SIG-M5 treated with dmso at 0.1 percent for 504 hours (cell line): ENCODE data around the gene SDCBP2.

Experiments
- DNase-seq: peaks from one replicate; lab custom pipeline; 2025; ENCODE audit not compliant: unreplicated experiment; lab: John Stamatoyannopoulos, UW

SDCBP2 gene

DNA sequence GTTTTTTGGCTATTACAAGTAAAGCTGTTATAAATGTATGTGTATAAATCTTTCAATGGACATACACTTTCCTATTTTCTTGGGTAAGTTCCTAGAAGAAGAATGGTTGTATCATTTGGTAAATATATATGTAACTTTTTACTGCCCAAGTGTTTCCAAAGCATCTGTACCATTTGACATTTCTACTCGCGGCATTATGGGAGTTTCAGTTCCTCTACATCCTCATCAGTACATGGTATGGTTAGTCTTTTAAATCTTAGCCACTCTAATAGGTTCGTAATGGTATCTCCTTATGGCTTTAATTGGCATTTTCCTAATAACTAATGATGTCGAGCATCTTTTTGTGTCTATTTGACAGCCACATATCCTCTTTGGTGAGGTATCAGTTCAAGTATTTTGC, 49.9 kb downstream of the SDCBP2 start:
- peak; percentile 21 for DNase-seq

DNA sequence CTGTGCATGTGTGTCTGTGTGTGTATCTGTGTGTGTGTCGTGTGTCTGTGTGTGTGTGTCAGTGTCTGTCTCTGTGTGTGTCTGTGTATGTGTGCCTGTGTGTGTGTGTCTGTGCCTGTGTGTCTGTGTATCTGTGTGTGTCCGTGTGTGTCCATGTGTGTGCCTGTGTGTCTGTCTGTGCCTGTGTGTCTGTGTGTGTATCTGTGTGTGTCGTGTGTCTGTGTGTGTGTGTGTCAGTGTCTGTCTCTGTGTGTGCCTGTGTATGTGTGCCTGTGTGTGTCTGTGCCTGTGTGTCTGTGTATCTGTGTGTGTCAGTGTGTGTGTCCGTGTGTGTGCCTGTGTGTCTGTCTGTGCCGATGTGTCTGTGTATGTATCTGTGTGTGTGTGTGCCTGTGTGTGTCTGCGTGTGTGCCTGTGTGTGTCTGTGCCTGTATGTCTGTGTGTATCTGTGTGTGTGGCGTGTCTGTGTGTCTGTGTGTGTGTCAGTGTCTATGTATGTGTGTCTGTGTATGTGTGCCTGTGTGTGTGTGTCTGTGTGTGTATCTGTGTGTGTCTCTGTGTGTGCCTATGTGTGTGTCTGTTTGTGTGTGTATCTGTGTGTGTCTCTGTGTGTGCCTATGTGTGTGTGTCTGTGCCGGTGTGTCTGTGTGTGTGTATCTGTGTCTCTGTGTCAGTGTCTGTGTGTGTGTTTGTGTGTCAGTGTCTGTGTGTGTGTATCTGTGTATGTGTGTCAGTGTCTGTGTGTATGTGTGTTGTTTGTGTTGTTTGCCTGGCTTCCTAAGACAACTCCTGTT, 51.2 kb downstream of the SDCBP2 start:
- no peak for DNase-seq

DNA sequence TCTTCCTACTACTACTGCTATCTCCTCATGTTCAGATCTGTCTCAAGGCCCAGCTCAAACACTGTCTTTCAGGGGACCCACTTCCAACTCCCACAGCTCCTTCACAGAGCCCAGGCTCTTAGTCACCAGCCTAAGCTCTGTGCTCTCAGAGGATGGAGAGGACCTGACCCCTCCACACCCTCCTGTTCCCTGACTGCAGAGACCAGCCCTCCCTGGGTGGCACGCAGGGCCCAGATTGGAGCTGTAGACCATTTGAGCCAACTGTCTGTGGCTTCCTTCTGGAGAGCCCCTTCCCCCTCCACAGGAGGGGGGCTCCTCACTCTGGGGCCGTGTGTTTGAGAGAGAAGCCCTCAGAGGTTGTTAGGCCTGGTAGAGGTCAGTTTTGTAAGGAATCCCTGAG, 53.0 kb downstream of the SDCBP2 start:
- no peak for DNase-seq

DNA sequence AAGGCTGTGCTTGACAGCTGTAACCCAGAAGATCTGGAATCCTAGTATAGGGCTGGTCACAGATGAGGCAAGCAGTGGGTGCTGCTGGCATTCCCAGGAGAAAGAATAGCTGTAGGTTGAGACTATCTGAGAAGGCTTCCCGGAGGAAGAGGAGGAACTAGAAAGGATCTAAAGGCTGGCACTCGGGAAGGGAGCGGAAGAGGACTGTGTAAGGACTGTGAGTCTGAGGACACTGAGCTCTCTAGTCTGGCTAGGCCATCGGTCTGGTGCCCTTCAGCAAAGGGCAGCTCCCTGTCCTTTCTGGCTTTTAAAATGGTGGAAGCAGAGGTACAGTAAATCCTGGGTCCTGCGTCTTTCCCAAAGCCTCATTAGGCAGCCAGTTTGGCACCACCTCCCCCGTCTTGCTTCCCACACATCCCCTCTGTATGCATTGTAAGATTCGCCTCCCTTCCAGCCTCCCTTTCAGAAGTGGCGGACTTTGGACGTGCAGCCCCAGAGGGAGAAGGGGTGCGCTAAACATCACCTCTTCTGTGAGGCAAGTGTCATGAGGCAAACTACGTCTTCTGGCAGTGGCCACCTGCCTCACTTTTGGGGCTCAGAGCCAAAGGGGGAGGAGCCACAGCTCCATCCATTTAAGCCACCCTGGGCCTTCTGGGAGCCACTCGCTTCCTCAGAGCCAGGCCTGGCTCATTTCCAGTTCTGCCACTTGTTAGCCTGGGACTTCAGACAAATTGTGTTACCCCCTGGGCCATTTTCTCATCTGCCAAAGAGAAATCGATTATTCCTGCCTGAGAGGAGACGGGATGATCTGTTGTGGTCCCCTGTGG, 54.2 kb downstream of the SDCBP2 start:
- DNase-seq: no peak

DNA sequence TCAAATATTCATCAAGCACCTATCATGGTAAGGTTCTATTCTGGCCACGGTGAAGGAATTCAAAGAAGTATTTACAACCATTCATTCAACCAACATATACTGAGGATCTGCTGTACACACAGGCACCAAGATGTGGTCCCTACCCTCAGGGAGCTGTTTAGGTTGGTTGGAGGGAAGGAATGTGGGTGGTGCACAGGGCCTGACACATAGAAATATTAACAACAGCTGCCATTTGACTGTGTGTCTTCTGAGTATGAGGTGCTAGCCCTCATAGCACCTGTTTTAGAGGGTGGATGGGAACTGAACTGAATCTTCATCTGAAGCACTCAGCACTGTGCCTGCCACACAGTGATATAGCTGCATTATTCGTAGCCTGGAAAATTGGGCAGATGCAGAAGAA, 55.6 kb downstream of the SDCBP2 start:
- no peak for DNase-seq

DNA sequence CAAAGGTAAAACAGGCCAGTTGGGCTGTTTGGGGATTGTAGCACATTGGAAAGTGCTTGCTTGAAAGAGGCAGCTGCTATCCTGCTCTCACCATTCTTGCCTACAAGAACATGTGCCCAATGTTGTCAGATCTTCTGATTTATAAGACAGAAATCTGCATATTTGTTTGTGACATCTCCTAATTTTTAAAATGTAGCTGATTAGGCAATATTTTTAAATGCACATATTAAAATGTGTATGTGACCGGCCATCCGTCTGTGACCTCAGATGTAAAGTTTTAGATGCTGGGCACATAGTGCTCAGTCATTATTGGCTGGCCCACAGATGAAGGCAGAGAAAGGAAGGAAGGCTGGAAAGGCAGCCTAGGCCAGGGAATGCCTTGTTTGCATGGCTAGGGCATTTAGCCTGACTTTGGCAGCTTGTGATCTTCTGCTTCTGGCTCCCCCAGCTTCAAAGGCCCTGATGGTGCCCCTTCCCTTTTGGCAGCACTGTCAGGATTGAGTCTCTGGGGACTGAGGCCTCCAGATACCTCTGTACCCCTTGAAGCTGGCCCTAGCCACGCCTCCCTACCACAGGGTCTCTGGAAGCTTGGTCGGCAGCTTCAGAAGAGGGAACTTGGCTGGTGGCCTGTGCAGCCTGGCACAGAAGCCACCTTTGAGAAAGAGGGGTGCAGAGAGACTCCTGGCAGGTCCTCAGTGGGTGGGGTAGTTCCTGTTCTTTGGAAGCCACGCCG, 56.4 kb downstream of the SDCBP2 start:
- DNase-seq: no peak

DNA sequence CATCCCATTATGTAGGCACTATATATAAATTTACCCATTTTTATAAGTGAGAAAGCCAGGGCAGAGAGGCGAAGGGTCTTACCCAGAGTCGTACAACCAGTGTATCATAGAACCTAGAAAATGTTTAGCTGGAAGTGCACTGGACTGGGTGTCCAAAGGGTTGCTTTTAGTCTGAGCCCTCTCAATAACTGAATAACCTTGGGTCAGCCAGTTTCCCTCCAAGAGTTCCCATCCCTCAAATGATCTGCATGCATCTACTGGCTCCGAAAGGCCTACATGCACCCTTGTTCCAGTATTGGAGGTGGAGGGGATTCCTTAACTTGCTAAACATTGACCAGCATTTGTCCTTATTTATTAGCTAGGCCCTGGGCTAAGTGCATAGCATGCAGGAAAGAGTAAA, 59.1 kb downstream of the SDCBP2 start:
- DNase-seq: no peak

DNA sequence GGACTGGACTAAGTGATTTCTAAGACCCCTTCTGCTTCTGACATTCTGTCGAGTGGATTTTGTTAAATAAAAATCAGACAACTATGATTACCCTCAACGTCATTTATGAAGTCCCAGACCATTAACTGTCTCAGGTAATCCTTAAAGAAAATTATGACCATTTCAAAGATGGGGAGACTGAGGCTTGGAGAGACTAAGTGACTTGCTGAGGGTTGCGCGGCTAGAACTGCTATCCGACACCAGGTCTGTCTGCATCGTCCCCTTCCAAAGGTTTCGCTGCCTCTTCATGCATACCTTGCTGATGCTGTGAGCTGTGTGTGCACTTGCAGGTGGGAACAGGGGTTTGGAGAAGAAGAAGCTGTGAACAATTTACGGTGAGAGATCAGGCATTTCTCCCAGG, 59.7 kb downstream of the SDCBP2 start:
- DNase-seq: no peak

DNA sequence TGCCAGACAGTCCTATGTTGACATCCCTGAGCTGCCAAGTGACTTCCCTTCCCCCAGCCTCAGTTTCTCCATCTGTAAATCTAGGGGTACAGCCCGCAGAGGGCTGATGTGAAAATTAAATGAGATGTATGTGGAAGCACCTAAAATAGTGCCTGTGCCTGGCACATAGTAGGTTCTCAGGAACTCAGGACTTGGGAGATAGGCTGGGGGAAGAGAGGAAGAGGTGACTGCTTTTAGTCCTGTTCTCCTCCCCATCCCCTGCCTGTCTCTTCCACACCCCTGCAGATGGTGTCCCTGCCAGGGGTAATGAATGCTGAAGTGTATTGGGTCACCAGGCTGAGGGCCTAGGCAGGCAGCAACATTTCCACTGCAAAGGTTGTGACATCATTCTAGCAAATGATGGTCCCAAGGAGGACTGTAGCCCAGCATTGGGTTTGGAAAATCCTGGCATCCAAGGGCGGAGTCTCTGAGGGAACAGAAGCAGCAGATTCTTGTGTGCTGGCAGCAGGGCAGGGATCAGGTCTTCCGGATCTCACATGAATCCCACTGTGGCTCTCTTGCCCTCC, 61.0 kb downstream of the SDCBP2 start:
- DNase-seq: no peak

DNA sequence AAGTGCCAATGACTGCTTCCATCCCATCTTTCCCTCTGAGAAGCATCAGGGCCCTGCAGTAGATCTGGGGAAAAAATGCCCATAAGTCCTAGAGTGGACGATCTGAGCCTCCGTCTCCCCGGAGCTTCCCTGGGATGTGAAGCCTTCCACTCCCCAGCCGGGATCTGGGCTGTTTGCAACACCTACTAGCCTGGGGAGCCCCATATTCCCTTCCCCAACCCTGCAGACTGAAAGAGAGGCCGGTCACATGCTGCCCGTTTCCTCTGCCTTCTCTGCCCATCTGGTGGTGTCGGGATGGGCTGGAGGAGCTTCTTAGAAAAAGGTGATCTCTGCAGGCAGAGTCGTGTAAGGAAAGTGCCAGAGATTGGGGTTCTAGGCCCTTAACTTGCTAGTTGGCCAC, 61.8 kb downstream of the SDCBP2 start:
- DNase-seq: no peak

DNA sequence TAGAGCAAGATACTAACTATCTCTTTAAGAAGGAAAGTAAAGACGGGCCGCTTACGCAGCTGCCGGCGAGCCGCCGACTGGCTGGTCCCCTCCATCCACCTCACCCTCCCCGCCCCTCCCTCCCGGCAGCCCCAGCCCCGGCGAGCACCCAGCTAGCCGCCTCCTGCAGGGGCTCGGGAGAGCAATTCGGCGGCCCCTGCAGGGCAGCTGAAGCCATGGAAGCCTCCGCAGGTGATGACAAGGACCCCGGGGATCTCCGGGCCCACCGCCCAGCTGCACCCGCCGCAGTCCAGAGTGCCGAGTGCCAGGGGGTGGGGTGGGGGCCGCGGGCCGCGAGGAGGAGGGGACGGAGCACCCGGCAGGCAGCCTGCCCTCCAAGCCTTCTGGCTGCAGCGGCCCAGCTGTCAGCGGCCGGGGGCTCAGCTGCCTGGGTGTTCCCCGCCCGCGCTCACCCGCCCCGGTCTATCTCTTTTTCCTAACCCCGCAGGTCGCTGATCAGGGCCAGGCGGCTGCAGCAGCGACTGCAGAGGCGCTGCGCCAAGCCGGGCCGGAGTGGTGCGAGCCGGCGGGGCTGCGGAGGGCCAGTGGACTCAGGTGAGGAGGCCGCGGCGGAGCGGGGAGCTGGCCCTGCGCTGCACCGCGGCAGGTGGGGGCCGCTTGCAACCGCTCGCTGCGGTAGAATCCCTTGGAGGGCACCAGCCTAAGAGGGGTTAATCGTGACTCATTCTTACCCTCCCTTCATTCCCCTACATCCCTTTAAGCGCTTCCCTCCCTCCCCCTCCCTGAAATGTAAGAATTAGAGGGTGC, 62.6 kb downstream of the SDCBP2 start, which contains the start of gene SNPH:
TSS of gene SNPH (plus strand) at position 128 of the 807 bp plus-strand sequence. CDS start 29,946 bp downstream, outside the sequence.
- peak; percentile 20 for DNase-seq

DNA sequence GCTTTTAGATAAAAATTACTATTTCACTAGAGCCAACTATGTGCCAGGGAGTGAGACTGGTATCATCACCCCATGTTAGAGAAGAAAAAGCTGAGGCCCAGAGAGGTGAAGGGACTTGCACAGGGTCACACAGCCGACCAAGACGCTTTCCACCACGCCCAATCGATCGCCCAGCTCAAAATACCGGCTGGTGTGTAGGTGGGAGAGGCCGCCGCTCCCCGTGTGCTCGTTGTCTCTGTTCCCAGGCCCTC, 63.1 kb downstream of the SDCBP2 start:
- DNase-seq: no peak

DNA sequence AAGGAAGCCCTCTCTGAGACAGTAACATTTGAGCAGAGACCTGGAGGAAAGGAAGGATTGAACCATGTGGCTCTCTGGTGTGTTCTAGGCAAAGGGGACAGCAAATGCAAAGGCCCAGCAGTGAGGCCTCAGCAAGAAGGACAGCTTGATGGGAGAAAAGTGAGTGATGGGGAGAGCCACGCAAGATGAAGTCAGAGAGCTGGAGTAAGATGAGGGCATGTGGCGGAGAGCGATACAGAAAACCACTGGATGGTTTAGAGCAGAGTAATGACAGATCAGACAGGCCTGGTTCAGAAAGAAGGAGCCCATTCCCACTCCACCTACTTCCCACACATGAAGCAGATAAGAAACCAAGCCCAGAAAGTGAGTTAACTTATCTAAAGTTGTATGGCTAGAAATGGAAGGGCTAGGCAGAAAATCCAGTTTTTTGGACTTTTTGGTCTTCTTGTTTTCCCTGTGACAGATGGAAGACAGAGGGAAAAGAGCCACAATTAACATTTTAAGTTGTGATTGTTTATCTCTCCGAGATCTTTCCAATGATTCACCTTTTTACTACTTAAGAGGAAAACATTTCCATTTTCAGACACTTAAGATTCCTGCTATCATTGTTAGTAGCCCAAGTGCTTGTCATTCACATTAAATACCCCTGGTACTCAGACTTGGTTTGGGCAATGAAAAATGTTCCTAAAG, 63.6 kb downstream of the SDCBP2 start:
- DNase-seq: no peak

DNA sequence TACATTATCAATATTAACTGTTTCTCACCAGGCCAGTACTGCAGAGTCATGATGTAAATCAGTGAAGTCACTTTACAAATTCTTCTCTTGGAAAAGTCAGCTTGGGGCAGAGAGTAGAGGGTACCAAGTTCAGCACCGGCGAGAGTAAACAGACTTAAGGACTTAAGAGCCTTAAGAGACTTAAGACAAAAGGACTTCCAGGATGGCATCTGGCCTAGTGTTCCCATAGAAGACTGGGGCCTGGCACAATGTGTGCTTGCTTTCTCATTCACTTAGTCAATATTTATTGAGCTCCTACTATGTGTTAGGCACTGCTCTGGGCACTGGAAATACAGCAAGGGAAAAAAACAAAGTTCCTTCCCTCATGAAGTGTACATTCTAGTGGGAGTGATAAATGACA, 64.2 kb downstream of the SDCBP2 start:
- DNase-seq: no peak

DNA sequence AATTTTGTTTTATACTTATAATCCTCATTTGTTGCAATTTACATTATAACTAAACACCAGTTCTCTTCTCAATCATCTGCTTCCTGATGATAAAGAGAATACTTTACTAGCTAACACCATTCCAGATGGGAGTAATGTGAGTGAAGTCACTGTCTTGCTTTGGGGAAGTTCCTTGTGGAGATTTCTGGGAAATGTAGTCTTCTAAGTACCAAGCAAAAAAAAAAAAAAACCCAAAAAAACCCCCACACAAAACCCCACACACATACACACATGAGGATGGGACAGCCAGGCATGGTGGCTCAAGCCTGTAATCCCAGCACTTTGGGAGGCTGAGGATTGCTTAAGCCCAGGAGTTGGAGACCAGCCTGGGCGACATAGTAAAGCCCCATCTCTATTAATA, 65.1 kb downstream of the SDCBP2 start:
- DNase-seq: no peak
